Stimulated activated CD4-positive, alpha-beta T cell treated with anti-CD3 and anti-CD28 coated beads, Interleukin-12 subunit alpha, Interleukin-12 subunit beta, amount 100 ng/mL, for 4 hours (primary cell): Measurements from ENCODE around the gene SRMS.

Experiments used
- DNase-seq: peaks from one replicate; pipeline ENCODE4 v3.0.0-alpha.2; 2020

Gene SRMS

GRCh38 chr20:63536997-63537524 lies 10.5 kb downstream of the SRMS start, which contains the start of gene PTK6:
Gene PTK6 (minus strand): TSS chr20:63537376. CDS start chr20:63537314, 62 bp downstream.
- DNase-seq: no peak

- no peak for DNase-seq
These were observed 11.1 kb downstream of the SRMS start for GRCh38 chr20:63536241-63536977.

- DNase-seq: no peak
These were observed 12.5 kb downstream of the SRMS start for GRCh38 chr20:63534831-63535651.

- no peak for DNase-seq
These were observed 13.1 kb downstream of the SRMS start for GRCh38 chr20:63534427-63534830.

- DNase-seq: no peak
These were observed 13.6 kb downstream of the SRMS start for GRCh38 chr20:63533871-63534393.

GRCh38 chr20:63533388-63533787 lies 14.2 kb downstream of the SRMS start:
- no peak for DNase-seq

GRCh38 chr20:63532449-63532971 lies 15.0 kb downstream of the SRMS start:
- no peak for DNase-seq

- DNase-seq: no peak
These were observed 15.7 kb downstream of the SRMS start for GRCh38 chr20:63531686-63532448.

GRCh38 chr20:63530788-63531160 lies 16.8 kb downstream of the SRMS start:
- no peak for DNase-seq

GRCh38 chr20:63529861-63530787 lies 17.4 kb downstream of the SRMS start:
- no peak for DNase-seq

GRCh38 chr20:63529180-63529860 lies 18.2 kb downstream of the SRMS start:
- no peak for DNase-seq

GRCh38 chr20:63527184-63527583 lies 20.4 kb downstream of the SRMS start:
- DNase-seq: no peak

- no peak for DNase-seq
These were observed 21.6 kb downstream of the SRMS start for GRCh38 chr20:63525971-63526370.

- no peak for DNase-seq
These were observed 22.4 kb downstream of the SRMS start for GRCh38 chr20:63525185-63525584.

- DNase-seq: no peak
These were observed 24.5 kb downstream of the SRMS start for GRCh38 chr20:63522981-63523611.

- no peak for DNase-seq
These were observed 25.3 kb downstream of the SRMS start for GRCh38 chr20:63522091-63522868.

GRCh38 chr20:63521602-63522001 lies 25.9 kb downstream of the SRMS start:
- DNase-seq: no peak

- DNase-seq: peak; percentile 70
These were observed 26.5 kb downstream of the SRMS start for GRCh38 chr20:63520934-63521601.

- DNase-seq: peak; percentile 87
These were observed 27.0 kb downstream of the SRMS start, which contains the start of gene PPDPF for GRCh38 chr20:63520504-63520933. Gene PPDPF (plus strand): TSS chr20:63520765. CDS start chr20:63521309, 544 bp downstream.
